CD4-positive, alpha-beta T cell (primary cell): ENCODE data around the gene CDC45. TPM values are rescaled to one million over a fixed set of nuclear protein-coding genes. Genes with fewer than 3 reads are reported as not detected.
"Not testable (repeated sequence)": the region's sequence is repeated elsewhere in the genome, so short reads cannot be mapped to it uniquely, and the experiment has no call there.

Experiments used
- ATAC-seq: fragments of 200-7000 bp; cut with Tn5 transposase; one replicate; pipeline ENCODE4 v1.10.0; 2022; ENCODE audit warnings: mild to moderate bottlenecking; ENCODE audit not compliant: poor library complexity
- CTCF ChIA-PET: fragments of 350-600 bp; sonication (Branson Sonifier 250); formaldehyde crosslinking; loops from one replicate; lab custom pipeline; 2021; ENCODE audit warnings: antibody characterized with exemption, inconsistent platforms; lab: Charles Lee
- POLR2A ChIA-PET: fragments of 350-600 bp; sonication (Branson Sonifier 250); formaldehyde crosslinking; loops from one replicate; lab custom pipeline; 2021; ENCODE audit warnings: antibody characterized with exemption, inconsistent platforms; lab: Charles Lee
- DNase-seq, 14 experiments: peaks; one replicate each; pipeline ENCODE4 v3.0.0-alpha.2; 2013 to 2020; ENCODE audit warnings: mixed read lengths in 2 of 14
- H3K27ac ChIP-seq, 2 donors: one replicate each; pipeline versions ENCODE4 v1.5.1 to v1.7.0; 2013; ENCODE audit warnings: low read length in 2 of 2, low read depth in 1 of 2, mild to moderate bottlenecking in 1 of 2
- H3K27me3 ChIP-seq, 2 experiments: 1 replicate in 1 of 2; 2 replicates in 1 of 2; pipeline versions ENCODE4 v1.6.1 to v1.7.0; 2013; ENCODE audit warnings: low read length in 2 of 2, control low read depth in 1 of 2, mild to moderate bottlenecking in 1 of 2, moderate library complexity in 1 of 2; ENCODE audit not compliant: insufficient read depth in 2 of 2, control insufficient read depth in 1 of 2
- H3K36me3 ChIP-seq: one replicate; pipeline ENCODE4 v1.6.1; 2013; ENCODE audit warnings: low read length, control low read depth; ENCODE audit not compliant: insufficient read depth
- H3K4me1 ChIP-seq: one replicate; pipeline ENCODE4 v1.6.1; 2013; ENCODE audit warnings: low read length, control low read depth; ENCODE audit not compliant: insufficient read depth
- H3K4me3 ChIP-seq: one replicate; pipeline ENCODE4 v1.5.1; 2013; ENCODE audit warnings: mild to moderate bottlenecking, low read length, moderate library complexity
- H3K9me3 ChIP-seq, 2 experiments: 1 replicate in 1 of 2; 2 replicates in 1 of 2; pipeline versions ENCODE4 v1.6.1 to v1.7.0; 2013; ENCODE audit warnings: low read length in 2 of 2, mild to moderate bottlenecking in 2 of 2, control low read depth in 1 of 2, moderate library complexity in 1 of 2; ENCODE audit not compliant: control insufficient read depth in 1 of 2, insufficient read depth in 1 of 2
- H3K27ac Mint-ChIP-seq: one replicate; pipeline ENCODE4 v1.8.0; 2020; ENCODE audit warnings: mixed read lengths
- H3K27me3 Mint-ChIP-seq: one replicate; pipeline ENCODE4 v1.8.0; 2021; ENCODE audit warnings: mixed read lengths
- H3K36me3 Mint-ChIP-seq: one replicate; pipeline ENCODE4 v1.8.0; 2021; ENCODE audit warnings: low read depth, mixed read lengths
- H3K4me1 Mint-ChIP-seq: one replicate; pipeline ENCODE4 v1.8.0; 2021; ENCODE audit warnings: low read depth, mixed read lengths
- H3K4me3 Mint-ChIP-seq: one replicate; pipeline ENCODE4 v1.8.0; 2020; ENCODE audit warnings: mild to moderate bottlenecking, mixed read lengths
- H3K9me3 Mint-ChIP-seq: one replicate; pipeline ENCODE4 v1.8.0; 2020; ENCODE audit warnings: mixed read lengths
- intact Hi-C, 2 experiments: fragments of 100-400 bp; cut with DNase I in 1 of 2; cut with micrococcal nuclease in 1 of 2; formaldehyde crosslinking; loops; one replicate each; pipeline versions ENCODE4 v1.15.1 to v1.9.0; 2023 to 2025; cut with DNase I, micrococcal nuclease
- total RNA-seq, 174 experiments: library from RNA in 2 of 174; stranded (reverse) in 2 of 174; gene quantifications; one replicate each; pipeline ENCODE4 v1.2.3 and lab custom pipeline; 2021 to 2026
- TF ChIP-seq, protein P1 (sequence below): fragments of 200-600 bp; IDR thresholded peaks from one replicate; pipeline ENCODE4 v1.8.0; 2022; ENCODE audit warnings: antibody characterized with exemption, mild to moderate bottlenecking

Gene CDC45
- total RNA-seq, 2 experiments from 2014 or later: 0.75 to 0.82 TPM

GRCh38 chr22:19434401-19434800 lies 45.3 kb upstream of the CDC45 start:
- Mint-ChIP-seq H3K4me1 (peaks cover 34% of the 10 kb centered on the region), H3K27ac (peak overlapping the region; percentile 93), H3K4me3 (peak overlapping the region; percentile 97), H3K9me3 (no peaks in the 10 kb centered on the region), H3K36me3 (peaks cover 54% of the 10 kb centered on the region), H3K27me3 (no peaks in the 10 kb centered on the region)
- ChIA-PET POLR2A (interaction anchor here (5.7 kb wide), 1 partner anchor 11 kb away, joined by 94 read pairs; the partner anchor contains the start of gene C22orf39), CTCF (no interaction called here)
- H3K36me3 ChIP-seq: peaks cover 12% of the 10 kb centered on the region
- H3K4me1 ChIP-seq: peaks cover 23% of the 10 kb centered on the region
- H3K27ac ChIP-seq: no peak overlapping the region
- DNase-seq (no peak), ATAC-seq (no peak)
- intact Hi-C loops: loop anchor here (5.0 kb wide), 2 partner anchors 43 to 142 kb away; partner anchors contain the start of genes CDC45 (in 1 of the 2), CLTCL1 (in 1 of the 2) and UFD1 (in 1 of the 2)
- TF ChIP-seq, protein P1, sequence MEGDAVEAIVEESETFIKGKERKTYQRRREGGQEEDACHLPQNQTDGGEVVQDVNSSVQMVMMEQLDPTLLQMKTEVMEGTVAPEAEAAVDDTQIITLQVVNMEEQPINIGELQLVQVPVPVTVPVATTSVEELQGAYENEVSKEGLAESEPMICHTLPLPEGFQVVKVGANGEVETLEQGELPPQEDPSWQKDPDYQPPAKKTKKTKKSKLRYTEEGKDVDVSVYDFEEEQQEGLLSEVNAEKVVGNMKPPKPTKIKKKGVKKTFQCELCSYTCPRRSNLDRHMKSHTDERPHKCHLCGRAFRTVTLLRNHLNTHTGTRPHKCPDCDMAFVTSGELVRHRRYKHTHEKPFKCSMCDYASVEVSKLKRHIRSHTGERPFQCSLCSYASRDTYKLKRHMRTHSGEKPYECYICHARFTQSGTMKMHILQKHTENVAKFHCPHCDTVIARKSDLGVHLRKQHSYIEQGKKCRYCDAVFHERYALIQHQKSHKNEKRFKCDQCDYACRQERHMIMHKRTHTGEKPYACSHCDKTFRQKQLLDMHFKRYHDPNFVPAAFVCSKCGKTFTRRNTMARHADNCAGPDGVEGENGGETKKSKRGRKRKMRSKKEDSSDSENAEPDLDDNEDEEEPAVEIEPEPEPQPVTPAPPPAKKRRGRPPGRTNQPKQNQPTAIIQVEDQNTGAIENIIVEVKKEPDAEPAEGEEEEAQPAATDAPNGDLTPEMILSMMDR: no peak
- H3K27me3 ChIP-seq: no peaks in the 10 kb centered on the region
- no peak overlapping the region for H3K4me3 ChIP-seq
- no peaks in the 10 kb centered on the region for H3K9me3 ChIP-seq

DNA sequence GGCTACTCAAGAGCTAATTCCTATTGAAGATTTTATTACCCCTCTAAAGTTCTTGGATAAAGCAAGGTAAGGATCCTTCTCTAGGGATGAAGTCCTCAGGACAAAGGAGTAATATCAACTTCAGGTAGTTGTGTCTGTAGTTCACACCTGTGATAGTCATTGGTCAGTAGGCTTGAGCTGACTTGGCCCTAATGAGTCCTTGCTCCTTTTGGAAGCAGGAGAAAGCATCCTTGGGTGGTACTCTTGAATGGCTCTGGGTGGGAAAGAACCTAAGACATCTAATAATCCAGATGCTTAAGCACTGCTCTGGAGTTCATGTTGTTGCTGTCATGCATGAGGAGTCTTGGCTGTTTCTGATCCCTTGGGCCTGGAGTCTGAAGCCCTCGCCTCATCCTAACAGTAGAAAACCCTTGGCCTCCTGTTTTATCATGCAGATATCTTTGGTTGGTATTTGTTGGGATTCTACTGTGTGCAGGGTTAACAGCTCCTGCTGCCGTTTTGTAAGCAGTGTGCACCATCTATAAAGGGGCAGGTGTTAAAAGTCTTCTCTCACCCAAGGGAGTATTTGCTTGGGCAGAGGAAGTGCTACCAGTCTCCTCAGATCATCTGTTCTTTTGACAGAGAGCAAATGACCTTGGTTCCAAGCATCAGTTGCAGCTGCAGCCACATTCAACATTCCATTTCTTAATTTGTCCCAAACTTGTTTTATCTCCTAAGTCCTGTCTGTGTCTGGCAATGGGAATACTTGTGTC lies 44.7 kb upstream of the CDC45 start:
- Mint-ChIP-seq H3K27ac (peak overlapping the region; percentile 93), H3K4me3 (peak overlapping the region; percentile 80), H3K27me3 (no peaks in the 10 kb centered on the region), H3K4me1 (peaks cover 28% of the 10 kb centered on the region), H3K9me3 (no peaks in the 10 kb centered on the region), H3K36me3 (peaks cover 52% of the 10 kb centered on the region)
- Histone ChIP-seq H3K4me1 (peaks cover 20% of the 10 kb centered on the region), H3K36me3 (peaks cover 12% of the 10 kb centered on the region), H3K27me3 (no peaks in the 10 kb centered on the region), H3K27ac (no peak overlapping the region), H3K4me3 (no peak overlapping the region), H3K9me3 (no peaks in the 10 kb centered on the region)
- no peak for DNase-seq
- no peak for ATAC-seq
- intact Hi-C loops: loop anchor here (5.0 kb wide), 2 partner anchors 42 to 143 kb away; partner anchors contain the start of genes CDC45 (in 1 of the 2), CLTCL1 (in 1 of the 2) and UFD1 (in 1 of the 2)
- ChIA-PET POLR2A (interaction anchor here (5.7 kb wide), 1 partner anchor 10 kb away, joined by 94 read pairs; the partner anchor contains the start of gene C22orf39), CTCF (no interaction called here)
- TF ChIP-seq, protein P1: no peak

DNA sequence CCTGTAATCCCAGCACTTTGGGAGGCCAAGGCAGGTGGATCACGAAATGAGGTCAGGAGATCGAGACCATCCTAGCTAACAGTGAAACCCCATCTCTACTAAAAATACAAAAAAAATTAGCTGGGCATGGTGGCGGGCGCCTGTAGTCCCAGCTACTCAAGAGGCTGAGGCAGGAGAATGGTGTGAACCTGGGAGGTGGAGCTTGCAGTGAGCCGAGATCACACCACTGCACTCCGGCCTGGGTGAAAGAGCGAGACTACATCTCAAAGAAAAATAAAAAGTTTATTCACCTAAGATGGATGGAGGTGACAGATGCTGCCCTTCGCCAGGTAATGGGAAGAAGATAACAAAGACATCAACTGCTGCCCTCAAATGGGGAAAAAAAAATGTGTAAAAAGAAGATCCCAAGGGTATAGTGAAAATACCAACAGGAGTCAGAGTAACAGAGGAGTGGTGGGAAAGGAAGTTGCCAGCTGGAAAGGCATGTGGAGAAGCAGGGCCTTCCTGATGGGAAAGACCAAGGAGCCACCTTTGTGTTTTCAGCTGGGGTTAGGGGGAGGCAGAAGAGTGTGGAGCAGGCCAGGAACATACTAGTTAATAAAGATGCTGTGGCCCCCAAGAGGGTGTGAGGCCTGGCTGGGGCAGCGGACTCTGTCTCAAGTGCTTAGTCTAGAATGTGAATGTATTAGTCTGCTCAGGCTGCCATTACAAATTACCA lies 43.1 kb upstream of the CDC45 start:
- CTCF ChIA-PET, H3K9me3 ChIP-seq, intact Hi-C loops, H3K27me3 Mint-ChIP-seq, H3K4me3 ChIP-seq, H3K27me3 ChIP-seq, H3K27ac ChIP-seq, H3K4me1 ChIP-seq, DNase-seq, H3K9me3 Mint-ChIP-seq, ATAC-seq: not testable (repeated sequence)
- Mint-ChIP-seq H3K4me3 (peak overlapping the region; percentile 20), H3K27ac (peak overlapping the region; percentile 31), H3K4me1 (peaks cover 26% of the 10 kb centered on the region), H3K36me3 (peaks cover 56% of the 10 kb centered on the region)
- POLR2A ChIA-PET: interaction anchor here (2.1 kb wide), 1 partner anchor 11 kb away, joined by 4 read pairs; the partner anchor contains the start of gene C22orf39
- peaks cover 14% of the 10 kb centered on the region for H3K36me3 ChIP-seq
